ENCODE results near the gene PTF1A. TPM values are rescaled to one million over a fixed set of nuclear protein-coding genes. Genes with fewer than 3 reads are reported as not detected.

Gene PTF1A
- polyA plus RNA-seq (2013, experiment 1 of 2), result not detected
- not detected for polyA plus RNA-seq (2013, experiment 2 of 2)

- H2BK12ac ChIP-seq (ENCODE audit: low read length in 2 of 2), result no peak within 1 kb of the TSS
- H3K4me3 ChIP-seq (ENCODE audit: insufficient read depth in 1 of 2, low read depth in 1 of 2, low read length in 2 of 2), result no peak within 1 kb of the TSS
- no peaks in the 10 kb centered on the region for H3K79me1 ChIP-seq (replicated peaks; ENCODE audit: low read length, poor library complexity, severe bottlenecking)
- peak within 1 kb of the TSS; percentile 8 for H3K4me2 ChIP-seq (ENCODE audit: low read length, poor library complexity, severe bottlenecking)
- H3K4ac ChIP-seq (ENCODE audit: low read depth in 1 of 2, low read length in 2 of 2), result no peak within 1 kb of the TSS
- H3K4me1 ChIP-seq (ENCODE audit: control insufficient read depth, insufficient read depth, low read depth, low read length), result peaks cover 26% of the 10 kb centered on the region
- H3K27me3 ChIP-seq (ENCODE audit: control insufficient read depth in 1 of 2, insufficient read depth in 1 of 2, low read length in 2 of 2), result peaks cover 86 to 90% of the 10 kb centered on the region in 2 experiments
- DNase-seq, result no peak
- H3K14ac ChIP-seq (ENCODE audit: low read length in 2 of 2), result no peak within 1 kb of the TSS
- no peaks in the 10 kb centered on the region for H3K9me3 ChIP-seq (ENCODE audit: control insufficient read depth, low read length)
- no peak within 1 kb of the TSS for H3K18ac ChIP-seq (ENCODE audit: low read depth in 1 of 2, low read length in 2 of 2)
- no peak within 1 kb of the TSS for H4K8ac ChIP-seq (ENCODE audit: low read length)
- peak within 1 kb of the TSS in 1 of 2 experiments; percentile 43 for H3K23ac ChIP-seq (ENCODE audit: low read length in 2 of 2)
- H2BK15ac ChIP-seq (ENCODE audit: low read depth, poor library complexity, severe bottlenecking), result no peak within 1 kb of the TSS
- WGBS, result 2% methylated on average over 63 of the region's 107 CpGs
- H2BK5ac ChIP-seq (ENCODE audit: low read depth, low read length, poor library complexity, severe bottlenecking), result no peak within 1 kb of the TSS
- H3K27ac ChIP-seq (ENCODE audit: low read length, poor library complexity, severe bottlenecking), result no peak within 1 kb of the TSS
- H4K91ac ChIP-seq (ENCODE audit: low read length), result no peak within 1 kb of the TSS
- H3K9ac ChIP-seq (ENCODE audit: low read length), result no peak within 1 kb of the TSS
- no peak within 1 kb of the TSS for H2AFZ ChIP-seq (ENCODE audit: low read depth, low read length)
- no peak within 1 kb of the TSS for H2AK5ac ChIP-seq (ENCODE audit: low read length, severe bottlenecking)
- no peaks in the 10 kb centered on the region for H3K36me3 ChIP-seq (ENCODE audit: control insufficient read depth in 1 of 2, insufficient read depth in 2 of 2, low read depth in 1 of 2, low read length in 2 of 2)
- no peak within 1 kb of the TSS for H2BK120ac ChIP-seq (ENCODE audit: low read depth, low read length)
These were observed at the start of gene PTF1A for GRCh38 chr10:23191764-23192711. Gene PTF1A, plus strand, starts transcription at chr10:23192312. Its CDS starts 219 bp downstream, at chr10:23192531.

- Histone ChIP-seq H3K4me1 (ENCODE audit: control insufficient read depth, insufficient read depth, low read depth, low read length) (peaks cover 2% of the 10 kb centered on the region), H2BK5ac (ENCODE audit: low read depth, low read length, poor library complexity, severe bottlenecking) (no peak overlapping the region), H3K36me3 (ENCODE audit: control insufficient read depth in 1 of 2, insufficient read depth in 2 of 2, low read depth in 1 of 2, low read length in 2 of 2) (no peaks in the 10 kb centered on the region), H3K14ac (ENCODE audit: low read length in 2 of 2) (no peak overlapping the region), H3K18ac (ENCODE audit: low read depth in 1 of 2, low read length in 2 of 2) (no peak overlapping the region), H2BK12ac (ENCODE audit: low read length in 2 of 2) (no peak overlapping the region), H3K79me1 (replicated peaks; ENCODE audit: low read length, poor library complexity, severe bottlenecking) (no peaks in the 10 kb centered on the region), H3K9ac (ENCODE audit: low read length) (no peak overlapping the region), H2BK15ac (ENCODE audit: low read depth, poor library complexity, severe bottlenecking) (no peak overlapping the region), H3K4me2 (ENCODE audit: low read length, poor library complexity, severe bottlenecking) (no peak overlapping the region), H3K27ac (ENCODE audit: low read length, poor library complexity, severe bottlenecking) (no peak overlapping the region), H3K4me3 (ENCODE audit: insufficient read depth in 1 of 2, low read depth in 1 of 2, low read length in 2 of 2) (no peak overlapping the region), H2AFZ (ENCODE audit: low read depth, low read length) (no peak overlapping the region), H3K4ac (ENCODE audit: low read depth in 1 of 2, low read length in 2 of 2) (no peak overlapping the region), H3K27me3 (ENCODE audit: control insufficient read depth in 1 of 2, insufficient read depth in 1 of 2, low read length in 2 of 2) (no peaks in the 10 kb centered on the region), H4K8ac (ENCODE audit: low read length) (no peak overlapping the region), H2BK120ac (ENCODE audit: low read depth, low read length) (no peak overlapping the region), H2AK5ac (ENCODE audit: low read length, severe bottlenecking) (no peak overlapping the region), H3K9me3 (ENCODE audit: control insufficient read depth, low read length) (no peaks in the 10 kb centered on the region), H4K91ac (ENCODE audit: low read length) (no peak overlapping the region), H3K23ac (ENCODE audit: low read length in 2 of 2) (no peak overlapping the region)
- 75% methylated on average over 8 of the region's 9 CpGs for WGBS
- no peak for DNase-seq
These were observed 45.9 kb upstream of the PTF1A start for GRCh38 chr10:23146258-23146657.

GRCh38 chr10:23147035-23147434 lies 45.1 kb upstream of the PTF1A start:
- H4K8ac ChIP-seq (ENCODE audit: low read length), result no peak overlapping the region
- no peak overlapping the region for H3K14ac ChIP-seq (ENCODE audit: low read length in 2 of 2)
- H2BK5ac ChIP-seq (ENCODE audit: low read depth, low read length, poor library complexity, severe bottlenecking), result no peak overlapping the region
- H3K23ac ChIP-seq (ENCODE audit: low read length in 2 of 2), result no peak overlapping the region
- no peak overlapping the region for H3K4me2 ChIP-seq (ENCODE audit: low read length, poor library complexity, severe bottlenecking)
- no peak overlapping the region for H2AK5ac ChIP-seq (ENCODE audit: low read length, severe bottlenecking)
- no peak overlapping the region for H3K4me3 ChIP-seq (ENCODE audit: insufficient read depth in 1 of 2, low read depth in 1 of 2, low read length in 2 of 2)
- no peaks in the 10 kb centered on the region for H3K36me3 ChIP-seq (ENCODE audit: control insufficient read depth in 1 of 2, insufficient read depth in 2 of 2, low read depth in 1 of 2, low read length in 2 of 2)
- H4K91ac ChIP-seq (ENCODE audit: low read length), result no peak overlapping the region
- H3K4me1 ChIP-seq (ENCODE audit: control insufficient read depth, insufficient read depth, low read depth, low read length), result peaks cover 2% of the 10 kb centered on the region
- WGBS, result 86% methylated on average over 5 of the region's 6 CpGs
- no peak overlapping the region for H3K9ac ChIP-seq (ENCODE audit: low read length)
- H2AFZ ChIP-seq (ENCODE audit: low read depth, low read length), result no peak overlapping the region
- H3K27ac ChIP-seq (ENCODE audit: low read length, poor library complexity, severe bottlenecking), result no peak overlapping the region
- no peaks in the 10 kb centered on the region for H3K9me3 ChIP-seq (ENCODE audit: control insufficient read depth, low read length)
- H2BK12ac ChIP-seq (ENCODE audit: low read length in 2 of 2), result no peak overlapping the region
- no peak for DNase-seq
- no peak overlapping the region for H3K18ac ChIP-seq (ENCODE audit: low read depth in 1 of 2, low read length in 2 of 2)
- H2BK120ac ChIP-seq (ENCODE audit: low read depth, low read length), result no peak overlapping the region
- no peaks in the 10 kb centered on the region for H3K79me1 ChIP-seq (replicated peaks; ENCODE audit: low read length, poor library complexity, severe bottlenecking)
- H3K4ac ChIP-seq (ENCODE audit: low read depth in 1 of 2, low read length in 2 of 2), result no peak overlapping the region
- no peak overlapping the region for H2BK15ac ChIP-seq (ENCODE audit: low read depth, poor library complexity, severe bottlenecking)
- H3K27me3 ChIP-seq (ENCODE audit: control insufficient read depth in 1 of 2, insufficient read depth in 1 of 2, low read length in 2 of 2), result no peaks in the 10 kb centered on the region

- Histone ChIP-seq H2BK12ac (ENCODE audit: low read length in 2 of 2) (no peak overlapping the region), H3K4ac (ENCODE audit: low read depth in 1 of 2, low read length in 2 of 2) (no peak overlapping the region), H3K27me3 (ENCODE audit: control insufficient read depth in 1 of 2, insufficient read depth in 1 of 2, low read length in 2 of 2) (no peaks in the 10 kb centered on the region), H3K36me3 (ENCODE audit: control insufficient read depth in 1 of 2, insufficient read depth in 2 of 2, low read depth in 1 of 2, low read length in 2 of 2) (no peaks in the 10 kb centered on the region), H4K8ac (ENCODE audit: low read length) (no peak overlapping the region), H3K4me3 (ENCODE audit: insufficient read depth in 1 of 2, low read depth in 1 of 2, low read length in 2 of 2) (no peak overlapping the region), H2BK120ac (ENCODE audit: low read depth, low read length) (no peak overlapping the region), H3K14ac (ENCODE audit: low read length in 2 of 2) (no peak overlapping the region), H3K18ac (ENCODE audit: low read depth in 1 of 2, low read length in 2 of 2) (no peak overlapping the region), H3K79me1 (replicated peaks; ENCODE audit: low read length, poor library complexity, severe bottlenecking) (no peaks in the 10 kb centered on the region), H3K9ac (ENCODE audit: low read length) (no peak overlapping the region), H2BK15ac (ENCODE audit: low read depth, poor library complexity, severe bottlenecking) (no peak overlapping the region), H3K23ac (ENCODE audit: low read length in 2 of 2) (peak overlapping the region in 1 of 2 experiments; percentile 85), H2BK5ac (ENCODE audit: low read depth, low read length, poor library complexity, severe bottlenecking) (no peak overlapping the region), H3K4me1 (ENCODE audit: control insufficient read depth, insufficient read depth, low read depth, low read length) (peaks cover 2% of the 10 kb centered on the region), H2AK5ac (ENCODE audit: low read length, severe bottlenecking) (no peak overlapping the region), H4K91ac (ENCODE audit: low read length) (no peak overlapping the region), H3K27ac (ENCODE audit: low read length, poor library complexity, severe bottlenecking) (no peak overlapping the region), H3K9me3 (ENCODE audit: control insufficient read depth, low read length) (no peaks in the 10 kb centered on the region), H2AFZ (ENCODE audit: low read depth, low read length) (no peak overlapping the region), H3K4me2 (ENCODE audit: low read length, poor library complexity, severe bottlenecking) (no peak overlapping the region)
- 91% methylated on average over 15 of the region's 19 CpGs for WGBS
- DNase-seq, result no peak
These were observed 43.9 kb upstream of the PTF1A start for GRCh38 chr10:23148214-23148613.

Measured in mesenchymal stem cell (in vitro differentiated cells and primary cell).